NCI-H82 treated with DMSO at 0.1 percent for 48 hours (cell line): ENCODE results near the gene EPB42.

Experiments
- DNase-seq: peaks from one replicate; lab custom pipeline; 2025; ENCODE audit not compliant: unreplicated experiment; lab: John Stamatoyannopoulos, UW

EPB42 gene

GRCh38 chr15:43220991-43221403 is at the start of gene EPB42:
Gene EPB42, minus strand, starts transcription at chr15:43221018. Its CDS starts 193 bp downstream, at chr15:43220825.
- no peak for DNase-seq

GRCh38 chr15:43270113-43270665 is 49.4 kb upstream of the EPB42 start:
- DNase-seq, result no peak

DNA sequence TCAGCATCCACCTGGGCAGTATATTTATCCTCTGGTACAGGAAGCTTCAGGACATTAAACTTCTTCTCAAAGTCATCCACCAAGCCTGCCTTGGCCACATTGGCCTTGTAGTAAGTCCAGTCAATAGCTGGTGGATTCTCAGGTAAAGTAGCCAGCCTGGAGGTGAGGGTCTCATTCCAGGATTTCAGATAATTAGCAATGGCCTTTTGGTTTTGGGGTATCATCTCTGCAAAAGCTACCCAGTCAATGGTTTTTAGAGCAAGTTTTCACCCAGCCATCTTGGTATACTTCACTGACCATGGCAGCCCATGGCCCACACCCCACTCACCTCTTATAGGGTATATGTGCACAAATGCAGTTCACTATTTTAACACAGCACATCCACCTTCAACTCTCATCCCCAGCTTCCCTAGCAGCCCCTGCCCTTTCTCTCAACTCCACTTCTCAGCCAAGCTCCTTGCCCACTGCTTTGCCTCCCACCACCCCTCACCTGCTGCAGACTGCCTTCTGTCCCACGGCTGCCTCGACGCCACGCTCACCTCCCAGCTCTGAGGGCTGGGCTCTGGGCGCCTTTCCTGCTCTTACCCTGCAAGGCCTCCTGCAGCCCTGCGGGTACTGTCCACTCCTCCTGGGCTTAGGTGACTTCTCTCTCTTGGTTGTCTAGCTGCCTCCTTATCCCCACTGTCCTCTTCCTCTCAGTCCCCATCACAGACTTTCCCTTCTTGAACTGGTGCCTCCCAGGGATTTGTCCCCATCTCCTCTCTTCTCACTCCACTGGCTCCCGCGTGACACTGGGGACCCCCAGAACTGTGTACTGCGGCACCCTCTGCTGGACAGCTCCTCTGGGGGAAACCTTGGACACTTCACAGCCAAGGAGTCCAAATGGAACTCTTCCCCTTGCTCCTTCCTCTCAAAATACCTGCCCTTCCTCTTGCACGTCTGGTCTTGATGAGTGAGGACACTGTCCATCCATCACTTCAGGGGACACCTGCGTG is 47.6 kb upstream of the EPB42 start:
- DNase-seq, result no peak

DNA sequence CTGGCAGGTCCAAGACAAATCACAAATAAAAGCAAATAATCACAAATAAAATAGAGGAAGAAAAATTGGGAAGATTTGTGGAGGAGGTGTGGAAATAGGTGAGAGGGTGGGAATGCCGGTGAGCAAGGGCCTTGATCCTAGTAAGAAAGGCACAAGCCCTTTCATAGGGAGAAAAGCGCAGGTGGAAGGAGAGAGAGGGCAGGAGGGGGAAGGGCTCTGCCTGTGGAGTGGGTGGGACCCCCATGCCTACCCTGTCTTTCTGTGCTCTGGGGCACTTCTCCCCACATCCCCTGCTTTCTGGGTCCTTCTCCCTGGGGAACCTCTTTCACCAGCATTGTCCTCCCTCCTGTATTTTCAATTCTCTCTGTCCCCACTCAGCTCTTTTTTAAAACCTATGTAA is 46.6 kb upstream of the EPB42 start:
- no peak for DNase-seq

DNA sequence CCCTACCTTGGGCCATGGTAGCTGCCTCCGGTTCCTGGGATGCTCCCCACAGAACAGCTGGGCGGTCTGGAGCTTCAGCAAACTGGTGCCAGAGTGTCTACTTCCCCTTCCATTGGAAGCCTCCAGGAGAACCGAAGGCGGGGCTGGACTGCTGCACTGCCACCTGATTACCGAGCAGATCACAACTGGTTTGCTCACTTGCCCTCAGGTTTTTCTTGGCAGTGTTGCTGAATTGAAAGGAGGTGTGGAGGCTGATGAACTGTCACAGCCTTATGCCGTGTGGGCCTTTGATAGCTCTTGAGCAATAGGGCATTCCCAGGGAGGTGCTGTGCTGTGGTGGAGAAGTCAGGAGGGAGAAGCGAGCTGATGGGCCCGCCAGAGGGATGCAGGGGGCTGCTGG is 46.0 kb upstream of the EPB42 start, which contains the start of gene TGM5:
TSS of gene TGM5 (minus strand) at position 95 of the 400 bp plus-strand sequence. CDS start at position 16, 79 bp downstream.
- no peak for DNase-seq

- no peak for DNase-seq
These were observed 45.6 kb upstream of the EPB42 start for GRCh38 chr15:43266386-43266785.

- no peak for DNase-seq
These were observed 39.3 kb upstream of the EPB42 start for GRCh38 chr15:43260011-43260615.

GRCh38 chr15:43258781-43259180 is 38.0 kb upstream of the EPB42 start:
- DNase-seq, result no peak

GRCh38 chr15:43256341-43256740 is 35.5 kb upstream of the EPB42 start:
- no peak for DNase-seq

GRCh38 chr15:43255376-43255775 is 34.6 kb upstream of the EPB42 start:
- DNase-seq, result no peak

GRCh38 chr15:43253431-43254403 is 32.9 kb upstream of the EPB42 start:
- DNase-seq, result no peak

DNA sequence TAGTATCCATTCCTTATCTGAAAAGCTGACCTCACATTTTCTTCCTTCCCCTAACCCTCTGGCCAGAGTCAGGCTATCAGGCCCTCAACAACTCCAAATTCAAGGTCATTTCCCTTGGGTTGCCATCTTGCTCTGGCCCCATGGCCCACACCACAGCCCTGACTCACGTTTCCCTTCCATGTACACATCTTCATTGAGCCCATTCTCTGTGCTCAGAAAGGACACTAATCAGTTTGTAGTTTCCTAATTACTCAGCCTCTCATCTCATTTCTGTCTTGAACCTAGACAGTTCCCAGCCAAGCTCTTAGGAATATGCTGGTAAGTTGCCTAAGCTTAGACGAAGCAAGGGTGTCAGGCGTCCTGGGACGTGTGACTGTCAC is 31.0 kb upstream of the EPB42 start:
- no peak for DNase-seq

- no peak for DNase-seq
These were observed 30.5 kb upstream of the EPB42 start for GRCh38 chr15:43251185-43251870.

DNA sequence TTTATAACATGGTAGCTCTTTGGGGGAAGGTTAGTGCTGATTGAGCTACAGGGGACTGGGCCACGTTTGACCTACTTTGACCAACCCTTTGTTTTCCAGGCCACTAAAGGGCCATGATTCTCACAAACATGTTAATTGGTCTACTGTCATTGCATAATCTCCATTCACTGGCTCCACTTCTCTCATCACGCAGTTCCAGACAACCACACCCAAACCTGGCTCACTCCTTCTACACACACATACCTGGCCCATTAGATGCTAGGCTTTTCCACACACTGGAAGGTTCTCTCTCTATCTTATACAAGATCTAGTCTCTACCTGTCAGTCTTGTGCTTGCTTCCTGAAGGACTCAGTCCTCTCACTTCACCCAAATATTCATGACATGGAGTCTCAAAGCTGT is 30.0 kb upstream of the EPB42 start:
- DNase-seq, result no peak

GRCh38 chr15:43249699-43250203 is 28.9 kb upstream of the EPB42 start:
- no peak for DNase-seq

GRCh38 chr15:43249236-43249635 is 28.4 kb upstream of the EPB42 start:
- no peak for DNase-seq

DNA sequence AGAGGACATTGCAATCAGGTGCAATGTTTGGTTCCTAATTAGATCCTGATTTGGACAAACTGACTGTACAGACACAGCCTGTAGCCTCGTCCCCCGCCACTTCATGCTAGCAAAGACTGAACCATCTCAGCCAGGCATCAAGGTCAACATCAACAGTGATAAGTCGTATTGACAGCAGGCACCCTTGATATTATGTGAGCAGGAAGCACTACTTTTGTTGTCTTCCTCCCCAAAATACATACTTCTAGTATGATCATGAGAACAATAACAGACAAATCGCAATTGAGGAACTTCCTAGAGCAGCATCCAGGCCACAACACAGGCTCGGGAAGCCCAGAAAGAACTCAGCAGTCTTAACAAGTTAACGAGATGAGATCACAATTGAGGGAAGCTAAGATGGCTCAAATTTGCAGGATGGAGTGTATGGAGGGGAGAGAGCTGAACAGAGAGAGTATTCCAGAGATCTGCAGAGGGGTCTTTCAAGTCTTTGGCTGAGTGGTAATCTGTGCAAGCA is 25.5 kb upstream of the EPB42 start:
- no peak for DNase-seq

DNA sequence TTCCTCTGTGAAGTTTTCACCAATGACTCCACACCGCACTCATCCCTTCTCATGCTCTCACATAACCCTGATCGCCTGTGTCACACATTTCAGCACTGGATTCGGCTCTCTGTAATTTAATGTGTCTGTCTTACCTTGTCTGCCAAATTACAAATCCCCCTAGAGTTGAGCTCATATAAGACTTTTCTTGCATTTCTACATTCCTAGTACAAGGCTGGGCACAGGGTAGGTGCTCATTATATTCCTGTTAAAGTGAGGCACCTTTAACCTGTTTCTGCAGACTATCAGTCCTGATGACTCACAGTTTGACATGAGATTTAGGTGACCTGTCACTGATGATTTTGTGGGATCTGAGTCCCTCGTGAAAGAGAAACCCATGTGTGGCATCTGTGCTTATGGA is 23.3 kb upstream of the EPB42 start:
- no peak for DNase-seq

DNA sequence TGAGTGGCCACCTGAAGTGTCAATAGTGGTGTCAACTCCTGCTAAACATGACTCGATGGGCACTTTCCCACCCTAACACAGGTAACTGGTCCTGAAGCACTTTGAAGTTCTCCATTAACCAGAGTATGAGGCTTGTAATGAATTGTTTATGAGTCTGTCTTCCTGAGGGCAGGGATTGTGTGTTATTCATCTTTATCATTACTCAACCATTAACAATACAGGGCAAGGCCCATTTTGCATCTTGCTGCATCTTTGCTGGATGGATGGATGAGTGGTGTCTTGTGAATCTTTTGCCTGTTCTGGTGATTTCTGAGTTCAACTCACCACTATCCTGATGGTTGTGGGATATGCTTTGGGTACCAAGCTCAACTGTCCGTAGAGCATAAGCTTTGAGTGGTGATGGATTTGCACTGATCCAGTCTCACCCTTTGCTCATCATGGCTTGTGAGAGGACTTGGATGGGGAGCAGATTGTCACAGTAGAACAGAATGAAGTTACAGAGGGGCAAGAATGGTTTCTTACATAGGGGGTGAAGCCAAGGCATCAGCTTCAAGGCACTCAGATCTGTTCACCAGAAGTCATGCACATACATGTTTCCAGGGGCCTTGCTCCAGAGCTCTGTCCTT is 22.3 kb upstream of the EPB42 start:
- no peak for DNase-seq
